OCI-LY3 (cell line): ENCODE results near the gene WNT5A.

Source experiments
- H2AFZ ChIP-seq: fragments of 200-600, 300-600 bp; shearing (Covaris generic); 2 replicates; pipeline ENCODE4 v1.6.0; 2014; ENCODE audit warnings: antibody characterized with exemption, low read depth, low read length
- H3K27ac ChIP-seq: fragments of 200-600, 300-600 bp; sonication (generic); 2 replicates; pipeline ENCODE4 v1.5.1; 2014; ENCODE audit warnings: mild to moderate bottlenecking, low read length, moderate library complexity, mixed read lengths
- H3K27me3 ChIP-seq: fragments of 200-600, 300-600 bp; sonication (generic); 2 replicates; pipeline ENCODE4 v1.6.1; 2014; ENCODE audit warnings: low read depth, low read length, mixed read lengths
- H3K36me3 ChIP-seq: fragments of 200-600, 300-600 bp; sonication (generic); replicated peaks from 2 replicates; pipeline ENCODE3; 2014; ENCODE audit warnings: low read depth, low read length, mixed read lengths
- H3K4me1 ChIP-seq: fragments of 300-600, 200-600 bp; sonication (generic); 2 replicates; pipeline ENCODE4 v1.6.1; 2014; ENCODE audit warnings: low read length, mixed read lengths
- H3K4me2 ChIP-seq: fragments of 200-600, 300-600 bp; sonication (generic); 2 replicates; pipeline ENCODE4 v1.6.1; 2014; ENCODE audit warnings: low read length, mixed read lengths
- H3K4me3 ChIP-seq: fragments of 300-600, 200-600 bp; sonication (generic); 2 replicates; pipeline ENCODE4 v1.5.1; 2014; ENCODE audit warnings: antibody characterized with exemption, mild to moderate bottlenecking, low read length, moderate library complexity
- H3K79me2 ChIP-seq: fragments of 300-600, 200-600 bp; shearing (Covaris generic); 2 replicates; pipeline ENCODE4 v1.6.1; 2014; ENCODE audit warnings: mild to moderate bottlenecking, low read length, mixed read lengths
- H3K9ac ChIP-seq: fragments of 300-600, 200-600 bp; shearing (Covaris generic); 2 replicates; pipeline ENCODE4 v1.6.0; 2014; ENCODE audit warnings: mild to moderate bottlenecking, low read length, moderate library complexity
- H3K9me3 ChIP-seq: fragments of 200-600, 300-600 bp; shearing (Covaris generic); 2 replicates; pipeline ENCODE4 v1.6.1; 2014; ENCODE audit warnings: low read length, mixed read lengths; ENCODE audit not compliant: insufficient read depth
- H4K20me1 ChIP-seq: fragments of 200-600, 300-600 bp; sonication (generic); 2 replicates; pipeline ENCODE4 v1.6.1; 2016; ENCODE audit warnings: low read length, mixed read lengths; ENCODE audit not compliant: insufficient read depth
- EZH2phosphoT487 ChIP-seq: fragments of 200-600 bp; shearing (Covaris generic); IDR thresholded peaks from 2 replicates; pipeline ENCODE4 v1.6.1; 2018; ENCODE audit warnings: antibody characterized with exemption, mixed run types, low read depth
- TF ChIP-seq, protein P1 (sequence below): fragments of 200-600, 300-600 bp; sonication (generic); IDR thresholded peaks from 2 replicates; pipeline ENCODE4 v1.5.1; 2014; ENCODE audit warnings: antibody characterized with exemption, low read length, low read depth

WNT5A gene

DNA sequence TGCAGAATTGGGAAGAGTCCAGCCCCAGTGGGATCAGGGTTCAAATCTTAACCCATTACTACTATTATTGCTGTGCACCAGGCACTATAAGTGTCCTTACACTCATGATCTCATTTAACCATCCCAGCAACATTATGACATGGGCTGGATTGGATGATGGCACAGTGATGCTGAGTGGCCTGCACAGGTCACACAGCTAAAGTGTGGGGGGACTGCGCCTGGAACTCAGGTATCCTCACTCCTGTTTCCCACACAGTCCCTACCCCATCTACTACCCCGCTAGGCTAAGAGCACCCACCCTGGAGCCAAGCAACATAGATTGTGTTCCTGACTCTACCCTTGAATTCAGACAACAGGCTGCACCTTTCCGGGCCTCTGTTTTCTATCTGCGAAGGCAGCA, 16.0 kb downstream of the WNT5A start:
- no peak overlapping the region for H3K4me3 ChIP-seq
- H3K9ac ChIP-seq, result no peak overlapping the region
- no peaks in the 10 kb centered on the region for H3K4me1 ChIP-seq
- H3K36me3 ChIP-seq, result no peaks in the 10 kb centered on the region
- no peaks in the 10 kb centered on the region for H3K9me3 ChIP-seq
- TF ChIP-seq, protein P1, sequence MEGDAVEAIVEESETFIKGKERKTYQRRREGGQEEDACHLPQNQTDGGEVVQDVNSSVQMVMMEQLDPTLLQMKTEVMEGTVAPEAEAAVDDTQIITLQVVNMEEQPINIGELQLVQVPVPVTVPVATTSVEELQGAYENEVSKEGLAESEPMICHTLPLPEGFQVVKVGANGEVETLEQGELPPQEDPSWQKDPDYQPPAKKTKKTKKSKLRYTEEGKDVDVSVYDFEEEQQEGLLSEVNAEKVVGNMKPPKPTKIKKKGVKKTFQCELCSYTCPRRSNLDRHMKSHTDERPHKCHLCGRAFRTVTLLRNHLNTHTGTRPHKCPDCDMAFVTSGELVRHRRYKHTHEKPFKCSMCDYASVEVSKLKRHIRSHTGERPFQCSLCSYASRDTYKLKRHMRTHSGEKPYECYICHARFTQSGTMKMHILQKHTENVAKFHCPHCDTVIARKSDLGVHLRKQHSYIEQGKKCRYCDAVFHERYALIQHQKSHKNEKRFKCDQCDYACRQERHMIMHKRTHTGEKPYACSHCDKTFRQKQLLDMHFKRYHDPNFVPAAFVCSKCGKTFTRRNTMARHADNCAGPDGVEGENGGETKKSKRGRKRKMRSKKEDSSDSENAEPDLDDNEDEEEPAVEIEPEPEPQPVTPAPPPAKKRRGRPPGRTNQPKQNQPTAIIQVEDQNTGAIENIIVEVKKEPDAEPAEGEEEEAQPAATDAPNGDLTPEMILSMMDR, result no peak
- no peak overlapping the region for H3K4me2 ChIP-seq
- no peaks in the 10 kb centered on the region for H4K20me1 ChIP-seq
- H3K27me3 ChIP-seq, result peaks cover 22% of the 10 kb centered on the region
- no peak overlapping the region for H2AFZ ChIP-seq
- no peaks in the 10 kb centered on the region for H3K79me2 ChIP-seq
- H3K27ac ChIP-seq, result no peak overlapping the region

DNA sequence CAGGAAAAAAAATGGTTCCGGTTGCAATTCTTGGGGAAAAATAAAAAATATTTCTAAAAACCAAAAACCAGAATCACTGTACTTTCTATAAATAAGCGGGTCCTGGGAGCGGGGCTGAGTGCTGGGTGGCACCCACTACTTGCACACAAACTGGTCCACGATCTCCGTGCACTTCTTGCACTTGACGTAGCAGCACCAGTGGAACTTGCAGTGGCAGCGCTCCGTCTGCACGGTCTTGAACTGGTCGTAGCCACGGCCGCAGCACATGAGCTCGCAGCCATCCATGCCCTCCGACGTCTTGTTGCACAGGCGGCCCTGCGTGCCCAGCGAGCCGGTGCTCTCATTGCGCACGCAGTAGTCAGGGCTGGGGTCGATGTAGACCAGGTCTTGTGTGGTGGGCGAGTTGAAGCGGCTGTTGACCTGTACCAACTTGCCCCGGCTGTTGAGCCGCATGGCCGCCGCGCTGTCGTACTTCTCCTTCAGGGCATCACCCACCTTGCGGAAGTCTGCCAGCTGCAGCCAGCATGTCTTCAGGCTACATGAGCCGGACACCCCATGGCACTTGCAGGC, 17.1 kb downstream of the WNT5A start:
- no peak overlapping the region for H3K27ac ChIP-seq
- H4K20me1 ChIP-seq, result no peaks in the 10 kb centered on the region
- H3K36me3 ChIP-seq, result no peaks in the 10 kb centered on the region
- H2AFZ ChIP-seq, result no peak overlapping the region
- no peak overlapping the region for H3K4me2 ChIP-seq
- no peak for TF ChIP-seq EZH2phosphoT487
- TF ChIP-seq, protein P1, result no peak
- H3K9me3 ChIP-seq, result no peaks in the 10 kb centered on the region
- H3K4me1 ChIP-seq, result no peaks in the 10 kb centered on the region
- H3K27me3 ChIP-seq, result peaks cover 28% of the 10 kb centered on the region
- no peak overlapping the region for H3K9ac ChIP-seq
- no peaks in the 10 kb centered on the region for H3K79me2 ChIP-seq
- no peak overlapping the region for H3K4me3 ChIP-seq

DNA sequence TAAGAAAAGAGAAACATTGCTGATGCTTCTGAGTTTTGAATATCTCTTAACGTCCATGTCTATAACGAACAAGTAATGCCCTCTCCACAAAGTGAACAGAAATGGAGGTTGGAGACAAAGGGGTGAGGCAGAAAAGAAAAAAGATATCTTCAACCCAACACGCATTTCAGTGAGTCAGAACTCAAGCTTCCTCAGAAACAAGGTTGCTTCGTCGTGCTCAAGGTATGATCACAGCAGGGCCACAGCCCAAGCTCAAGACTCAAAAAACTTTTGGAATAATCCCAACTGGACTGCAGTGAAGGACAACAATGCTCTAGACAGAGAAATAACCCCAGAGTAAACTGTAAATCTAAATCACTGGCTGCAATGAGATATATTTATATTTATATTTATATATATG, 18.9 kb downstream of the WNT5A start:
- Histone ChIP-seq H3K27ac (no peak overlapping the region), H3K9me3 (no peaks in the 10 kb centered on the region), H3K4me1 (no peaks in the 10 kb centered on the region), H3K9ac (no peak overlapping the region), H3K27me3 (peaks cover 35% of the 10 kb centered on the region), H2AFZ (no peak overlapping the region), H3K4me2 (no peak overlapping the region), H3K79me2 (no peaks in the 10 kb centered on the region), H3K4me3 (no peak overlapping the region), H4K20me1 (no peaks in the 10 kb centered on the region), H3K36me3 (no peaks in the 10 kb centered on the region)
- TF ChIP-seq EZH2phosphoT487, result no peak
- TF ChIP-seq, protein P1, result no peak

DNA sequence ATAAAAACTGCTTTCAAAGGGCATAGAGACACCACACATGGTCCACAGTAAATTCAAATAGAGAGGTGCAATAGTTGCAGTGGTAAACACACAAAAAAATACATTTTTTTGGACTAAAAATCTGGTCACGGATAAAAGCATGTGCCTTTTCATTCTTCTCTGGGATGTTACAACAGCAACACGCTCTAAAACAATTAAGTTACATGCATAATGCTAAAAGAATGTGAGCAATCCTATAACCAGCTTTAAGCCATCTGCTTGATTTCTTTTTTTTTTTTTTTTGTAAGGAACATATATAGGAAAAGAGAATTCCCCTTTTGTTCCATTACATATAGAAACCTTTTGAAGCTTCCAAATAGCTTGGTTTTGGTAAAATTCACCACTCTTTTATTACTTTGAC, 20.0 kb downstream of the WNT5A start:
- Histone ChIP-seq H3K79me2 (no peaks in the 10 kb centered on the region), H3K4me3 (no peak overlapping the region), H3K27ac (no peak overlapping the region), H3K9ac (no peak overlapping the region), H3K4me2 (no peak overlapping the region), H2AFZ (no peak overlapping the region), H3K27me3 (peaks cover 35% of the 10 kb centered on the region), H3K36me3 (no peaks in the 10 kb centered on the region), H3K9me3 (no peaks in the 10 kb centered on the region), H3K4me1 (no peaks in the 10 kb centered on the region), H4K20me1 (no peaks in the 10 kb centered on the region)
- no peak for TF ChIP-seq EZH2phosphoT487
- TF ChIP-seq, protein P1, result no peak
